Measurements from ENCODE around the gene ACD.
A peak's percentile ranks its signal among the peaks of the same experiment; 100 is the strongest.

ACD gene

GRCh38 chr16:67675999-67676398 is 15.9 kb upstream of the ACD start:
- DNase-seq (ENCODE audit: low read depth in 2 of 2) = no peak

GRCh38 chr16:67675579-67675935 is 15.5 kb upstream of the ACD start:
- no peak for DNase-seq (ENCODE audit: low read depth in 2 of 2)

- DNase-seq (ENCODE audit: low read depth in 2 of 2) = no peak
Observed at GRCh38 chr16:67674851-67675578, 15.0 kb upstream of the ACD start.

- no peak for DNase-seq (ENCODE audit: low read depth in 2 of 2)
Observed at GRCh38 chr16:67673712-67674580, 13.9 kb upstream of the ACD start.

GRCh38 chr16:67672739-67673662 is 12.9 kb upstream of the ACD start:
- peak in 1 of 2 donors; percentile 49 for DNase-seq (ENCODE audit: low read depth in 2 of 2)

GRCh38 chr16:67672306-67672705 is 12.2 kb upstream of the ACD start:
- no peak for DNase-seq (ENCODE audit: low read depth in 2 of 2)

GRCh38 chr16:67669499-67670101 is 9.5 kb upstream of the ACD start:
- DNase-seq (ENCODE audit: low read depth in 2 of 2) = no peak

GRCh38 chr16:67668495-67669157 is 8.6 kb upstream of the ACD start:
- DNase-seq (ENCODE audit: low read depth in 2 of 2) = no peak

- peak; percentile 63 to 75 for DNase-seq (ENCODE audit: low read depth in 2 of 2)
Observed at GRCh38 chr16:67667817-67668494, 7.9 kb upstream of the ACD start.

GRCh38 chr16:67667453-67667816 is 7.4 kb upstream of the ACD start:
- DNase-seq (ENCODE audit: low read depth in 2 of 2) = no peak

- DNase-seq (ENCODE audit: low read depth in 2 of 2) = peak; percentile 69 to 76
Observed at GRCh38 chr16:67666559-67667452, 6.7 kb upstream of the ACD start, which contains the start of the genes C16orf86 and ENKD1. C16orf86 (plus strand) TSS chr16:67666814; CDS start chr16:67666971, 157 bp downstream. ENKD1 (minus strand) TSS chr16:67666750; CDS start chr16:67666442, 308 bp downstream.

- DNase-seq (ENCODE audit: low read depth in 2 of 2) = no peak
Observed at GRCh38 chr16:67666032-67666551, 6.0 kb upstream of the ACD start.

- DNase-seq (ENCODE audit: low read depth in 2 of 2) = no peak
Observed at GRCh38 chr16:67665598-67665997, 5.5 kb upstream of the ACD start.

- no peak for DNase-seq (ENCODE audit: low read depth in 2 of 2)
Observed at GRCh38 chr16:67664871-67665270, 4.8 kb upstream of the ACD start.

- no peak for DNase-seq (ENCODE audit: low read depth in 2 of 2)
Observed at GRCh38 chr16:67664258-67664657, 4.2 kb upstream of the ACD start.

- DNase-seq (ENCODE audit: low read depth in 2 of 2) = no peak
Observed at GRCh38 chr16:67663877-67664222, 3.8 kb upstream of the ACD start.

- no peak for DNase-seq (ENCODE audit: low read depth in 2 of 2)
Observed at GRCh38 chr16:67663151-67663876, 3.3 kb upstream of the ACD start.

GRCh38 chr16:67662653-67663010 is 2.6 kb upstream of the ACD start:
- DNase-seq (ENCODE audit: low read depth in 2 of 2) = no peak

All from stimulated activated CD4-positive, alpha-beta T cell treated with anti-CD3 and anti-CD28 coated beads, Interleukin-4, amount 100 ng/mL, for 48 hours (primary cell).